Smooth muscle cell (in vitro differentiated cells): ENCODE measurements around the gene DYNLT2B. TPM values are rescaled to one million over a fixed set of nuclear protein-coding genes. Genes with fewer than 3 reads are reported as not detected.

ENCODE experiments used
- DNase-seq: peaks from one replicate; lab custom pipeline; 2025; ENCODE audit not compliant: unreplicated experiment; lab: John Stamatoyannopoulos, UW
- H2AFZ ChIP-seq: fragments of 200-600 bp; sonication (generic); 2 replicates; pipeline ENCODE4 v1.6.0; 2016; ENCODE audit warnings: antibody characterized with exemption, low read depth, mild to moderate bottlenecking
- H3F3A ChIP-seq: fragments of 200-600 bp; sonication (generic); 2 replicates; pipeline ENCODE4 v1.6.0; 2017; ENCODE audit warnings: antibody characterized with exemption, low read depth
- H3K27ac ChIP-seq: fragments of 200-600 bp; sonication (generic); 2 replicates; pipeline ENCODE4 v1.5.1; 2016; ENCODE audit warnings: low read depth, mild to moderate bottlenecking
- H3K27me3 ChIP-seq: fragments of 200-600 bp; sonication (generic); 2 replicates; pipeline ENCODE4 v1.6.1; 2016; ENCODE audit warnings: low read depth, mild to moderate bottlenecking
- H3K36me3 ChIP-seq: fragments of 200-600 bp; sonication (generic); 2 replicates; pipeline ENCODE4 v1.5.1; 2016; ENCODE audit warnings: low read depth
- H3K4me1 ChIP-seq: fragments of 200-600 bp; sonication (generic); 2 replicates; pipeline ENCODE4 v1.5.1; 2016; ENCODE audit warnings: low read depth
- H3K4me2 ChIP-seq: fragments of 200-600 bp; sonication (generic); 2 replicates; pipeline ENCODE4 v1.6.0; 2016; ENCODE audit warnings: mild to moderate bottlenecking
- H3K4me3 ChIP-seq: fragments of 200-600 bp; sonication (generic); 2 replicates; pipeline ENCODE4 v1.5.1; 2016; ENCODE audit warnings: mild to moderate bottlenecking
- H3K79me2 ChIP-seq: fragments of 200-600 bp; sonication (generic); 2 replicates; pipeline ENCODE4 v1.6.0; 2016; ENCODE audit warnings: low read depth, mild to moderate bottlenecking
- H3K9ac ChIP-seq: fragments of 200-600 bp; sonication (generic); 2 replicates; pipeline ENCODE4 v1.6.0; 2016; ENCODE audit warnings: low read depth
- H3K9me3 ChIP-seq: fragments of 200-600 bp; sonication (generic); replicated peaks from 2 replicates; pipeline ENCODE4 v1.5.1; 2016; ENCODE audit warnings: low read depth
- H4K20me1 ChIP-seq: fragments of 200-600 bp; sonication (generic); 2 replicates; pipeline ENCODE4 v1.6.0; 2016; ENCODE audit warnings: low read depth
- CTCF ChIP-seq: fragments of 200-600 bp; sonication (generic); IDR thresholded peaks from 2 replicates; pipeline ENCODE4 v1.5.1; 2017; ENCODE audit warnings: borderline replicate concordance, mild to moderate bottlenecking, antibody characterized with exemption; ENCODE audit not compliant: insufficient read depth, poor library complexity, severe bottlenecking
- WGBS: methylation state at CpG from one replicate; pipeline ENCODE4 v1.1.7; 2016; ENCODE audit warnings: low lambda C conversion rate; 5-methylcytosine and 5-hydroxymethylcytosine counted together
- polyA plus RNA-seq: library from polyadenylated mRNA; unstranded; fragments of >200 nt; fragmentation: Nextera tagmentation; extraction: Ambion mirVana; gene quantifications from 2 replicates; pipeline ENCODE4 v1.2.1, GENCODE V29; 2016
- total RNA-seq: library from RNA; depleted of rRNA; stranded (reverse); fragments of >200 nt; gene quantifications from 2 replicates; pipeline ENCODE4 v1.2.3, GENCODE V29; 2014

DYNLT2B gene
- total and polyA plus RNA-seq, 2 experiments from 2014 or later: 22.8 to 24.5 TPM

DNA sequence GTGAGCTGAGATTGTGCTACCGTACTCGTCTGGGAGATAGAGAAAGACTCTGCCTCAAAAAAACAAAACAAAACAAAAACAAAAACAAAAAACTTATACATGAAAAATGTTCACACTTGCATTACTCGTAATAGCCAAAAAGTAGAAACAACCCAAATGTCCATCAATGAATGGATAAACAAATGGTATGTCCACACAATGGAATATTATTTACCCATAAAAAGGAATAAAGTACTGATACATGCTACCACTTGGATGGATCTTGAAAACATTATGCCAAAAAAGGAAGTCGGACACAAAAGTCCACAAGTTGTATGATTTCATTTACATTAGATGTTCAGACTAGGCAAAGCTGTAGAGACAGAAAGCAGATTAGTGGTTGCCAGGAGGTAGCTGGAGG is 57.3 kb downstream of the DYNLT2B start:
- Histone ChIP-seq H3K27ac (no peak overlapping the region), H3K4me3 (no peak overlapping the region), H3K9me3 (no peaks in the 10 kb centered on the region), H4K20me1 (peaks cover 42% of the 10 kb centered on the region), H3K79me2 (peaks cover 50% of the 10 kb centered on the region), H3K4me1 (no peaks in the 10 kb centered on the region), H3K9ac (no peak overlapping the region), H2AFZ (no peak overlapping the region), H3K27me3 (no peaks in the 10 kb centered on the region), H3K36me3 (peaks cover 4% of the 10 kb centered on the region), H3F3A (peaks cover 2% of the 10 kb centered on the region), H3K4me2 (no peak overlapping the region)
- no peak for TF ChIP-seq CTCF
- WGBS: 96% methylated on average over 4 of the region's 4 CpGs
- DNase-seq: no peak

DNA sequence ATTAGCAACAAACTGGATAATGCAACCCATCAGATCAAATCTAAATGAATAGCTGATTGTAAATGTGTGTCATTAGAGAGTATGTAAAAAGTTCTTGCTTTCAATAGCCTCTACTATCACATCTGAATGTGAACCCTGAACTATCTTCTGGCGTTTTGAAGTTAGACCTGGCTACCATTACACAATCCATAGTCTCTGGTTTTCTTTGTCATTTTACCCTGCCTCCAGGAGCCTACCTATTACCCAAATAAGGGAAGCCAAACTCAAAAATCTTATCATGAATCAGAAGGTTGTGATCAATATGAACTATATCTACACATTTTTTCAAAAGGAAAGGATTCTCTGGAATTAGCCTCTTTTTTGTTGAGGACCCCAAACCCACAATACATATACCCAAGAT is 62.3 kb downstream of the DYNLT2B start:
- H3K27me3 ChIP-seq: no peaks in the 10 kb centered on the region
- H3K36me3 ChIP-seq: peaks cover 1% of the 10 kb centered on the region
- no peak overlapping the region for H2AFZ ChIP-seq
- no peak for DNase-seq
- no peaks in the 10 kb centered on the region for H3K9me3 ChIP-seq
- H4K20me1 ChIP-seq: peaks cover 34% of the 10 kb centered on the region
- H3K27ac ChIP-seq: no peak overlapping the region
- no peak for TF ChIP-seq CTCF
- H3F3A ChIP-seq: peaks cover 2% of the 10 kb centered on the region
- WGBS: 94% methylated on average over 1 of the region's 1 CpG
- H3K79me2 ChIP-seq: peaks cover 31% of the 10 kb centered on the region
- H3K4me1 ChIP-seq: no peaks in the 10 kb centered on the region
- no peak overlapping the region for H3K4me2 ChIP-seq
- H3K4me3 ChIP-seq: no peak overlapping the region
- no peak overlapping the region for H3K9ac ChIP-seq

DNA sequence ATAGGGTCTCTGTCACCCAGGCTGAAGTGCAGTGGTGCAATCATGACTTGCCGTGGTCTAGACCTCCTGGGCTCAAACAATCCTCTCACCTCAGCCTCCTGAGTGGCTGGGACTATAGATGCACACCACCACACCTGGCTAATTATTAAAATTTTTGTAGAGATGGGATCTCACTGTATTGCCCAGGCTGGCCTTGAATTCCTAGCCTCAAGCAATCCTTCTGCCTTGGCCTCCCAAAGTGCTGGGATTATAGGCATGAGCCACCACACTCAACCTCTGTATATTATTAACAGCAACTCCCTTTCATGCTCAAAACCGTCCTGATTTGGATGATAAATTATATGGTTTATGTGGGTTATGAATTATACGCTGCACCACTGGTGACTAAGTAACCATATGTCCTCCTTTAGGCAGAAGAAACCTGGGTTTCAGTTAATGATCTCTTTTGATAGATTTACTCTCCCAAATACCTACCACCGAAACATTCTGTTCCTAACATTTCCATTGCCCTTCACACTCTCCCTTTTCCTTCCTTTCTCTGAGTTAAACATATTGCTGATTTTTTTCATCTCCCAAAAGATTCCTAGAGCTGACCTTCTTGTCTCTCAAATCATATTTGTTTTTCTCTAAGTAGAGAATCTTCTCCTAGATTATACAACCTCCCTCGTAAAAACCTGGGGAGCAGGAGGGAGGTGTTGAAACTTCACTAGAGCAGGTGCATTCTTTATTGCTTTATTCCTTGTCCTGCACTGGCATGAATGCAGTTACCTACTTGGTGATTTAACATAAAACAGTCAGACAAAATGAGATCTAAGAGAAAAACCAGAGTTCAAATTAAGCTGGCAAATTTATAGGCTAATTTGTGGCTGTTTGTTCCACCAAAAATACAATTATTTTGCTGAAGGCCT is 63.4 kb downstream of the DYNLT2B start:
- no peak for TF ChIP-seq CTCF
- H2AFZ ChIP-seq: no peak overlapping the region
- no peaks in the 10 kb centered on the region for H3K9me3 ChIP-seq
- H3K4me2 ChIP-seq: no peak overlapping the region
- H3K9ac ChIP-seq: no peak overlapping the region
- DNase-seq: no peak
- peaks cover 20% of the 10 kb centered on the region for H3K79me2 ChIP-seq
- no peaks in the 10 kb centered on the region for H3K4me1 ChIP-seq
- no peak overlapping the region for H3K27ac ChIP-seq
- no peak overlapping the region for H3K4me3 ChIP-seq
- peaks cover 2% of the 10 kb centered on the region for H3F3A ChIP-seq
- H3K36me3 ChIP-seq: no peaks in the 10 kb centered on the region
- 85% methylated on average over 5 of the region's 5 CpGs for WGBS
- H4K20me1 ChIP-seq: peaks cover 30% of the 10 kb centered on the region
- H3K27me3 ChIP-seq: no peaks in the 10 kb centered on the region
